GM21723 (cell line): ENCODE results near the gene VPS29.

Experiments used
- ATAC-seq: cut with Tn5 transposase; IDR thresholded peaks from one replicate; pipeline ENCODE4 v1.9.1; 2021; ENCODE audit warnings: mild to moderate bottlenecking, moderate library complexity; ENCODE audit not compliant: unreplicated experiment

VPS29 gene

DNA sequence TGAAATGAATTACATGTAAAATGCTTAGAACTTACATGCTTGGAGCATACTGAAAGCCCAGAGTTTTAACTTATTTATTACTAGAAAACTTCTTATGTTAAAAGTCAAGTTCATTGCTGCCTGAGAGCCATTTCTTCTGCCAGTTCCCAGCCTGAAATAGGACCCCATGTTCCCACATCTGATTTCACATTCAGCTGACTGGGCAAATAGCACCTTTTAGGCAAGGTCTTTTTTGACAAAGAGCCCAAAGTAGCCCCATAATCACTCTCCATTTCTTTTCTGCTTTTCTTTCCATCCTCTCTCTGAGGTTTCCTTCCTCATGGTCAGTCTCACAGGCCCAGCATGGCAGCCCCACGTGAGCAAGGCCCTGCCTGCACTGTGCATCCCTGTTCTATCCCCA is 50.6 kb downstream of the VPS29 start:
- ATAC-seq, result no peak

DNA sequence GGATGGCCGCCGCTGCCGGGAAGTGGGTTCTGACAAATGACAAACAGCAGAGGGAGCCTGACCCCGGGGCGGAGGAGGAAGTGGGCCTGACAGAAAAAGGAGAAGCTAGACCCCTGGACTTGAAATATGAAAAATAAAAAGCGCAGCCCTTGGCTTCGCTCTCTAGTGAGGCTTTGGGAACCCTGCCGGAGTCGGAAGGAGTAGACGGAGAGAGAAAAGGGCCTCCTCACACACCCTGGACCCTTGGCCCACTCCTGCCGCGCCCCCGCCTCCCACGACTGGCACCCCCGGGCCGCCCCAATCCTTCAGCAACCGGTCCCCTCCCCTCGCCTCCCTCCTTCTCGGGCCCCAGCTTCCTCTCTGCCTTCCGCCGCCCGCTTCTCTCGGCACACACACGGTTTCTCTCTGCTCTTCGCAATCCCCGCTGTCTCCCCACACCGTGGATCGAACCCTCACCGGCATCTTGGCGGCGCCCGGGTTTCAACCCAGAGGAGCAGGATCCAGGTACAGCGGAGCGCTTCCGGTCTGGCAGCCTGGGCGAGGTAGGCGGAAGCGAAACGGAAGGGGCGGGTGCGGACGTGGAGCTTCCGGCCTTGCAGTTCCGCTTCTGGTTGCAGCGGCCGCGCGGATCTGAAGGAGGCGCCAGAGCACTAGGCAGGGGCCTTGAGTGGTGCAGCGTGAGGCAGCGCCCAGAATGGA is 52.0 kb downstream of the VPS29 start, which contains the start of gene ARPC3:
Gene ARPC3 (minus strand): TSS at position 539 of the 699 bp plus-strand sequence. CDS start 77 bp downstream, at position 462.
- ATAC-seq, result peak; percentile 91

DNA sequence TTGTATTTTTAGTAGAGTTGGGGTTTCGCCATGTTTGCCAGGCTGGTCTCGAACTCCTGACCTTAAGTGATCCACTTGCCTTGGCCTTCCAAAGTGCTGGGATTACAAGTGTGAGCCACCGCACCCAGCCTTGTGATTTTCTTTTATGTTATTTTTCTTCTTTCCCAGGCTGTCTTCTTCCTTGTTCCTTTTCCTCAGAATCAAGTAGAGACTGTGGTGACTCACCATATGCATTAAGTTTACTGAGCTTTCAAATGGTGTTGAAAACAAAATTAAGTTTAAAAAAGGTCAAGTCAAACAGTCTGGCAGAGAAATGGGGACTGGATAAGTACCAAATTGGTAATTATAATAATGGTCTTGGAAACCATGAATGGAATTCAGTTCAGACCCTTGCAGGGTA is 57.5 kb downstream of the VPS29 start:
- no peak for ATAC-seq
